Activated CD8-positive, alpha-beta T cell treated with anti-CD3 and anti-CD28 coated beads for 36 hours (primary cell): ENCODE results near the gene TJP3. TPM values are rescaled to one million over a fixed set of nuclear protein-coding genes. Genes with fewer than 3 reads are reported as not detected.

ENCODE experiments used
- ATAC-seq: fragments of 200-7000 bp; cut with Tn5 transposase; one replicate; pipeline ENCODE4 v1.10.0; 2021; ENCODE audit warnings: mild to moderate bottlenecking, moderate library complexity
- CTCF ChIA-PET: fragments of 350-600 bp; sonication (Branson Sonifier 250); formaldehyde crosslinking; loops from one replicate; lab custom pipeline; 2021; ENCODE audit warnings: antibody characterized with exemption; lab: Charles Lee
- POLR2A ChIA-PET: fragments of 350-600 bp; sonication (Branson Sonifier 250); formaldehyde crosslinking; loops from one replicate; lab custom pipeline; 2021; ENCODE audit warnings: antibody characterized with exemption; lab: Charles Lee
- DNase-seq: peaks from one replicate; pipeline ENCODE4 v3.0.0-alpha.2; 2020
- H3K27ac Mint-ChIP-seq: one replicate; pipeline ENCODE4 v1.8.0; 2021; ENCODE audit warnings: mild to moderate bottlenecking, mixed read lengths
- H3K27me3 Mint-ChIP-seq: one replicate; pipeline ENCODE4 v1.8.0; 2021; ENCODE audit warnings: mixed read lengths
- H3K36me3 Mint-ChIP-seq: one replicate; pipeline ENCODE4 v1.8.0; 2021; ENCODE audit warnings: low read depth, mixed read lengths
- H3K4me1 Mint-ChIP-seq: one replicate; pipeline ENCODE4 v1.8.0; 2021; ENCODE audit warnings: low read depth, mixed read lengths
- H3K4me3 Mint-ChIP-seq: one replicate; pipeline ENCODE4 v1.8.0; 2021; ENCODE audit warnings: mild to moderate bottlenecking, moderate library complexity, mixed read lengths
- H3K9me3 Mint-ChIP-seq: one replicate; pipeline ENCODE4 v1.8.0; 2021; ENCODE audit warnings: mixed read lengths
- CTCF ChIP-seq: fragments of 200-600 bp; IDR thresholded peaks from one replicate; pipeline ENCODE4 v1.8.0; 2022; ENCODE audit warnings: antibody characterized with exemption, mild to moderate bottlenecking
- intact Hi-C: fragments of 100-400 bp; cut with micrococcal nuclease; formaldehyde crosslinking; loops from one replicate; pipeline ENCODE4 v1.10.0; 2022
- total RNA-seq, 2 experiments: library from RNA; stranded (reverse); gene quantifications; one replicate each; pipeline ENCODE4 v1.2.3, GENCODE V29; 2021

The TJP3 gene
- total RNA-seq, 2 experiments from 2014 or later: 0.69 to 2.4 TPM

GRCh38 chr19:3738477-3739220 lies 30.5 kb downstream of the TJP3 start:
- peaks cover 3% of the 10 kb centered on the region for H3K4me1 Mint-ChIP-seq
- CTCF ChIA-PET: no interaction called here
- ATAC-seq (no peak), DNase-seq (no peak)
- no peak overlapping the region for H3K4me3 Mint-ChIP-seq
- no peaks in the 10 kb centered on the region for H3K27me3 Mint-ChIP-seq
- no peak for TF ChIP-seq CTCF
- intact Hi-C loops: no loop called here
- no peaks in the 10 kb centered on the region for H3K9me3 Mint-ChIP-seq
- POLR2A ChIA-PET: interaction anchor here (0.7 kb wide), 1 partner anchor 91 kb away, joined by 3 read pairs; no protein-coding TSS in a partner anchor
- no peak overlapping the region for H3K27ac Mint-ChIP-seq
- H3K36me3 Mint-ChIP-seq: no peaks in the 10 kb centered on the region

DNA sequence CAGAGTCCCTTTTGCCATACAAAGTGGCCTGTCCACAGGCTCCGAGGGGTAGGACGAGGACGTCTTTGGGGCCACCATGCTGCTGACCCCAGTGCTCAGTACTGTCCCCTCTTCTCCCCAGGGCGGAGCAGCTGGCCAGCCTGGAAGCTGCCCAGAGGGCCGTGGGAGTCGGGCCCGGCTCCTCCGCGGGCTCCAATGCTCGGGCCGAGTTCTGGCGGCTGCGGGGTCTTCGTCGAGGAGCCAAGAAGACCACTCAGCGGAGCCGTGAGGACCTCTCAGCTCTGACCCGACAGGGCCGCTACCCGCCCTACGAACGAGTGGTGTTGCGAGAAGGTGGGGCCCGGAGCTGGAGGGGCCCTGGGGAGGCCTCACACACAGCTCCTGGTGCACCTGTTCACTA lies 32.2 kb downstream of the TJP3 start:
- ATAC-seq (no peak), DNase-seq (no peak)
- CTCF ChIA-PET: interaction anchor here (1.0 to 1.9 kb wide), 3 partner anchors 11 to 82 kb away, joined by 3 to 4 read pairs (median 3); no protein-coding TSS in a partner anchor
- Mint-ChIP-seq H3K36me3 (no peaks in the 10 kb centered on the region), H3K27ac (no peak overlapping the region), H3K4me1 (peaks cover 3% of the 10 kb centered on the region), H3K4me3 (no peak overlapping the region), H3K9me3 (no peaks in the 10 kb centered on the region), H3K27me3 (no peaks in the 10 kb centered on the region)
- POLR2A ChIA-PET: no interaction called here
- intact Hi-C loops: no loop called here
- no peak for TF ChIP-seq CTCF

DNA sequence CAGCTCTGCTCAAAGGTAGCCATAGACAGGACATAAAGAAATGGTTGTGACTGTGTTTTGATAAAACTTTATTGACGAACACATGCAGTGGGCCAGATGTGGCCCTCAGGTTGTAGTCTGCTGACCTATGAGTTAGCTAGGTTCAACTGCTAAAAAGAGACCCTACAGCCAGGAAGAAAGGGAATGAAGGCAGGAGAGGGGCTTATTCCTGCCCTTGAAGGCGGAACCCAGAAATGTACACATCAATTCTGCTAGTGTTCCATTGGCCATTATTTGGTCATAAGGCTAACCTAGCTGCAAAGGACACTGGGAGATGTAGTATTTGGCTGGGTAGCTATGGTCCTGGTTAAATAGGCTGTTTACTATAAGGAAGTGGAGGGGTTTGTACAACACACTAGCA lies 35.3 kb downstream of the TJP3 start:
- ChIA-PET POLR2A (no interaction called here), CTCF (no interaction called here)
- Mint-ChIP-seq H3K4me1 (peaks cover 3% of the 10 kb centered on the region), H3K4me3 (no peak overlapping the region), H3K27me3 (no peaks in the 10 kb centered on the region), H3K27ac (no peak overlapping the region), H3K9me3 (no peaks in the 10 kb centered on the region), H3K36me3 (no peaks in the 10 kb centered on the region)
- ATAC-seq: no peak
- no peak for TF ChIP-seq CTCF
- DNase-seq: no peak
- intact Hi-C loops: no loop called here

DNA sequence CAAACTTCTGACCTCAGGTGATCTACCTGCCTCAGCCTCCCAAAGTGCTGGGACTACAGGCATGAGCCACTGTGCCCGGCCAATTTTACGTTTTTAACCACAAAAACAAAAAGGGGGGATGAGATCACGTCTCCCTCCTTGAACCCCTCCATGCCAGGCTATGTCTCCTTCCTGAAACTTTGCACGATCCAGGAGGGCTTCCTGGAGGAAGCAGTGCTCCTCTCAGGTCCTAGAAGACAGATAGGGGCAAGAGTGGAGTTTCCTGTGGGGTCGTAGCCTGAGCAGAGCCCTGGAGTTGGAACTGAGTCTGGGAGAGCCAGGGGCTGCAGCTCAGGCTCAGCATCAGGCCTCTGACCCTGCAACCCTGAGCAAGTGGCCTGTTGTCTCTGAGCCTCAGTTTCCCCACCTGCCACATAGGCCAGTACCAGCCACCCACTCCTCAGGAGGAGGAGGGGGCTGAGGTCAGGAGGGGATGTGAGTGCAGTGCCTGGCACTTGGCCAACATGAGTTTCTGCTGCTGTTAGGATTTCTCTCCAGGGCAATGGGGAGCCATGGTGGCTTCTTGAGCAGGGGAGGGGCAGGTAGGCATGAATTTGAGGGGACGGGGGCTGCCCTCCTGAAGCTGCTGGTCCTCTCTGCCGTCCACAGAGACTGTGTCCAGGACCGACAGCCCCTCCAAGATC lies 37.3 kb downstream of the TJP3 start:
- TF ChIP-seq CTCF: no peak
- ATAC-seq (no peak), DNase-seq (no peak)
- Mint-ChIP-seq H3K4me3 (no peak overlapping the region), H3K27me3 (no peaks in the 10 kb centered on the region), H3K36me3 (peaks cover 12% of the 10 kb centered on the region), H3K9me3 (peaks cover 2% of the 10 kb centered on the region), H3K27ac (no peak overlapping the region), H3K4me1 (no peaks in the 10 kb centered on the region)
- CTCF ChIA-PET: no interaction called here
- intact Hi-C loops: no loop called here
- POLR2A ChIA-PET: no interaction called here
